ELF-1 (cell line): ENCODE results near the gene ZFYVE21.
A peak's percentile ranks its signal among the peaks of the same experiment; 100 is the strongest.

Experiments
- DNase-seq: peaks from one replicate; pipeline ENCODE4 v3.0.0-alpha.2; 2016; ENCODE audit warnings: low read depth, low spot score

The ZFYVE21 gene

GRCh38 chr14:103725001-103725682, 9.5 kb downstream of the ZFYVE21 start:
- no peak for DNase-seq

DNA sequence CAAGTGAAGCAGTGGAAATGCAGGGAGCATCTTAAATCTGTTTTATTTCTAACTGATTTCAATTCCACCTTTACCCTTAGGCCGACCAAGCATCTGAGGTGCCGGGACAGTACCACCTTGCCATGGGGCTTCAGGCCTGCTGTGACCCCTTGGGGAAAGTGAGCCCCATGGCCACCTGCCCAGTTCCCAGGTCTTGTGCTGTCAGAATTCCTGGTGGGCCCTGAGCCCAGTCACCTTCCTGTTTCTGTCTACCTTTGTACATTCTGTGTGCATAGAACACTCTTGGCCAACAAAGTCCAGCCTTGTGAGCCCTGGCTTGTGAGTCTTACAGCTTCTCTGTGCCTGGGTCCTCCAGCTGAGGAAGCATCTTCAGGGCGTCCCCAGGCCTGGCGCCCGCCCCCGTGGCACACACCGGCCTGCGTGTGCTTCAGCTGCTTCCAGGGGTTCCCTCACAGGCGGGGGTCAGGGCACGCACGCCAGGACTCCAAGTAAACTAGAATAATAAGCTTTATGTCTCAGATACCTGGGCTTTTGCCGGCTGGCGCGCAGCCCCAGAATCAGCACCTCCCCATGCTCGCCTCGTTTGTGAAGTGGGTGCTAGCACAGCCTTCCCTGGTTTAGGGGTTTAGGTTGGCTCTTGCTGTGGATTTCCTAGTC, 10.3 kb downstream of the ZFYVE21 start:
- no peak for DNase-seq

- DNase-seq, result no peak
Observed at GRCh38 chr14:103726474-103726873, 10.9 kb downstream of the ZFYVE21 start.

GRCh38 chr14:103727313-103727980, 11.8 kb downstream of the ZFYVE21 start:
- DNase-seq, result peak; percentile 72

DNA sequence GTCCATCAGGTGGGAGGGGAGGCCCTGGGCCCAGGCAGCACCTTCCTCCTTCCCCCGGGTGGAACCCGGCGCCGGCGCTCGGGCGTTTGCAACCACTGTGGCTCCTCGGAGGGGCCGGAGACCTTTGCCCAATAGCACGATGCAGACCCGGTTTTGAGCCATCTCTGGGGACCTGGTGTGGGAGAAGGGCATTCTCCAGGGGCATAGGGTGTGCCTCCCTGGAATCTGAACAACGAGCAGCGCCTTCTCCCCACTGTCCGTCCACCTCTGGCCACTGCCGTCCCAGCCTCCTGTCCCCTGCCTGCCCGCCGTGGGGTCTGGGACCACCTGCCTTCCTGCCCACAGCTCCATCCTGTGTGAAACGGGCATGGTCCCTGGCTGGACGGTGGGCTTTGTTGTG, 12.5 kb downstream of the ZFYVE21 start:
- no peak for DNase-seq

DNA sequence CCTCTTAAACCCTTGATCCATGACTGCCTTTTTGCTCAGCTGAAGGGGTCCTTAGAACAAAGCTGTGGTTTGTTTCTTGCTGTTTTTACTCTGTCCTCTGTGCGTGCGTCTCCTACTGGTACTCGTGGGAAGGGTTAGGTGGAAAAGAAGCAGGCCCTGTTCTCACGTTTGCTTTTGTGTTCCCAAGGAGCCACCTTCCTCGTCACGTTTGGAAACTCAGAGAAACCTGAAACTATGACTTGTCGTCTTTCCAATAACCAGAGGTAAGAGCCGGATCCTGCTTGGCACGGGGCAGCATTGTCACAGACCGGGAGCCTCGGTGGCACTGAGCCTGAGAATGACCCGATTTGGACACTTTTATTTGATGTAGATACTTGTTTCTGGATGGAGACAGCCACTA, 13.1 kb downstream of the ZFYVE21 start:
- no peak for DNase-seq

DNA sequence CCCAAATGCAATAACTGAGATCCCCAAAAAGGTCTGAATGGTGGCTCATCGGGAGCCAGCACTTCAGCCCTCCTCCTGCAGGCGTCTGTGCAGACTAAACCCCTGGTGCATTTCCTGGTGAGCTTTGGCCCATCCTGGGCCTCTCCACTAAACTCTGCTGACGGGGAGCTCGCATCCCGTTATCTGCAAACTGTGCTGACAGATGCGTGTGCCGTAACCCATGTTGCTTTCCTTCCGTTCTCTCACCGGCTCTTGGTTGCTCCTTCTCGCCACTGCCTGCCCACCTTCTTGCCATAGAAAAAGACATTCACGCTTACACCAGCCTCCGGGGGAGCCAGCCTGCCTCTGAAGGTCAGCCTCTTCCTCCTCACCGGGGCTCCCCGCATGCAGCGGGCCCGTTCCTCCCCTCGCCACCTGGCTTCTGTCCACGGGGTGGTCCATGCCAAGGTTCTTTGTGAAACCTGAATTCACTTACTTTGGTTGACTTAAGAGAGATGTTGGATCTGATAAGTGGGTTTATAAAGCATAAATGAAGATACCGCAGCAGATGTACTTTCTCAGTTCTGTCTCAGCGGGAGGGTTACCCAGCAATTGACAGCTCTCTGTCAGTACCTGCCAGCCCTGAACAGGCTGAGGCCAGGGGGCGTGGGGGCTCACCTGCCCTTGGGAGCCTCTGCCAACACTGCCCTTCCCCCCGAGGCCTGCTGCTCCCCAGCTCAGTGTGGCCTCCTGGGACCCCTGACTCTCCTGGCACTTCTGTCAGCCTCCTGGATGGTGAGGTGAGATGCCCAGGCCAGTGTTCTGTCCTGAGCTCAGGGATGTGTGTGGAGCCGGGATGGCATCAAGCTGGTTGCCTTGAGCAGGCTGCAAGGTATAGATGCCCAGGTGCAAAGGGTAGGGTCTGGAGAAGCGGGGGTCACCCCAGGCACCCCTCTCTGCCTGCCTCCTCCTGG, 14.2 kb downstream of the ZFYVE21 start:
- no peak for DNase-seq

DNA sequence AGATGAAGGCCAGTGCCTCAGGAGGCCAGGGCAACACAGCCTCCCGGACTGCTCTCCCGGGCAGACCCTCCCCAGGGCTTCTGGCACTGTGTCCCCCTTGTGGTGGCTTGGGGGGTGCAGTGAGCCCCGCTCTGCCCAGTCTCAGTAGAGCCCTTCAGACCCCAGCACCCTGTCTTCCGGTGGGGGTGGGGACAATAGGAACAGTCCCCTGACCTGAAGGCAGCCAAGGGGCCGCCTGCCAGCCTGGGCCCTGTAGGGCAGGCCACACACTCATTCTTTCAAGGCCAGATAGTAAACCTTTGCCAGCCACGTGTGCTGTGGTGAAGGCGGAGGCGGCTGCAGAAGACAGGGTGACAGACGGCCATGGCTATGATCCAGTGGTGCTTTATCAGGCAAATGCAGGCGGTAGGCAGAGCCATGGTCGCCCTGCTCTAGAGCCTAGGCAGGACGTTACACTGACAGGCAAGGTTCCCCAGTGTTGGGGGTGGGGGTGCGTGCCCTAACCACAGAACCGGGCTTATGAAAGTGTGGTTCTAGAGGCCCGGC, 15.0 kb downstream of the ZFYVE21 start:
- no peak for DNase-seq

DNA sequence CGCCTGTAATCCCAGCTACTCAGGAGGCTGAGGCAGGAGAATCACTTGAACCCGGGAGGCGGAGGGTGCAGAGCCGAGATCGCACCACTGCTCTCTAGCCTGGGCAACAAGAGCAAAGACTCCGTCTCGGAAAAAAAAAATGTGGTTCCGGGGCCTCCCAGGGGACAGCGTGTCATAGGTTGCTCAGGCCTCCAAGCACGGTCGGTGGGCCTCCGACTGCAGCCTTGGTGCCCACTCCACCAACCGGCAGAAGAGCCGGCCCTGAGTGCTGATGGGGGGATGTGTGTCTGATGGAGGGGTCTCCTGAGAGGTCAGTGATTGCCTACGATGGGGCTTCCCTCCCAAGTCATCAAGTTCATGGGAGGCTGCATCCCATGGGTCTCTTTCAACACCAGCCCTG, 15.9 kb downstream of the ZFYVE21 start:
- no peak for DNase-seq

GRCh38 chr14:103731916-103732867, 16.6 kb downstream of the ZFYVE21 start:
- DNase-seq, result no peak

GRCh38 chr14:103732868-103733620, 17.4 kb downstream of the ZFYVE21 start:
- no peak for DNase-seq

- no peak for DNase-seq
Observed at GRCh38 chr14:103733651-103734050, 18.0 kb downstream of the ZFYVE21 start.

- DNase-seq, result no peak
Observed at GRCh38 chr14:103734081-103734888, 18.7 kb downstream of the ZFYVE21 start.

GRCh38 chr14:103735022-103735421, 19.4 kb downstream of the ZFYVE21 start:
- no peak for DNase-seq

GRCh38 chr14:103735439-103735814, 19.8 kb downstream of the ZFYVE21 start:
- DNase-seq, result no peak

GRCh38 chr14:103735815-103736545, 20.4 kb downstream of the ZFYVE21 start:
- DNase-seq, result peak; percentile 91

DNA sequence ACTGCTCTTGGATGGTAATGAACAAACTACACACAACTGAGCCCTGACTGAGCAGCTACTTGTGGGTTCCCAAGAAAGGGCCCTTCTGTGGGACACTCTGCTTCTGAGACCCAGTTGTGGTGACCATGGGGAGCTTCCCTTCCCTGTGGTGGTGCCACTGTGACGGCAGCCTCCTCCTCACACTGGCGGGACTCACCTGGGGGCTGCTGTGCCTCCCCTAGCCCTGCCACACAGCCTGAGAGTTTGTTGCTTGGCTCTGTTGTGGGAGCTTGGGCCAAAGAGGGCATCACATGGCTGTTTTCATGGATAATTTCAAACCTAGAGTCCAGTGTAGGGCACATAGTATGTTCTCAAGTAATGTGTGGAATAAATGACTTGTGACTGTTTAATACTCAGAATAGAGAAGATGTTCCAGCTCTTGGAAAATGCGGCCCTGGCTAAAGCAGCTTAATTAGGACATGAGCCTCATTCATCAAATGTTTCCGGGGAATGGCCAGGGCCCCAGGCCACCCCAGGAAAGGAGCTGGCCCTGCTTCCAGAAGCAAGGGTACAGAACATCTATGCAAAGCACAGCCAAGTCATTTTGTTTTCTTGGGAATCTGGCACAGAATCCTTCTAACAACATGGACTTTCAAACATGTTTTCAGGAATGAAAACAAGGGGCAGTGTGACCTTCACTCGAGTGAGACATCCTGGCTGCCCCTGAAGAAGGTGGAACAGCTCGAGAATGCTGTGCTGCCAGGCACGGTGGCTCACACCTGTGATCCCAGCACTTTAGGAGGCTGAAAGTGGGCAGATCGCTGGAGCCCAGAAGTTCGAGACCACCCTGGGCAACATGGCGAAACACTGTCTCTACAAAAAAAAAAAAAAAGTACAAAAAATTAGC, 21.2 kb downstream of the ZFYVE21 start:
- no peak for DNase-seq
